Measurements from ENCODE around the gene NPC1L1. TPM values are rescaled to one million over a fixed set of nuclear protein-coding genes. Genes with fewer than 3 reads are reported as not detected.
A peak's percentile ranks its signal among the peaks of the same experiment; 100 is the strongest.

Gene NPC1L1
- total and polyA plus RNA-seq, 2 of the 13 experiments (the other 11 are each of a cell fraction or from before 2014, with no cell fraction given), result 4.8 to 14.5 TPM

- TF ChIP-seq ZNF407 (CRISPR knock-in tag; IDR thresholded peaks at IDR 0.05; ENCODE audit: not compliant biosample characterization) (no peak), POGZ (CRISPR knock-in tag; IDR thresholded peaks at IDR 0.05) (no peak), JUNB (CRISPR knock-in tag; IDR thresholded peaks at IDR 0.05; ENCODE audit: borderline replicate concordance) (no peak)
These were observed 52.2 kb downstream of the NPC1L1 start (continued) for GRCh38 chr7:44488955-44489354.

- H3K27ac ChIP-seq (ENCODE audit: extremely low read length, insufficient read depth, low read length), result no peak overlapping the region
- DNase-seq (ENCODE audit: low spot score) (no peak), ATAC-seq (0 out of 3 replicates have a peak, but pooled peaks have one; percentile 14), FAIRE-seq (no peak)
- intact Hi-C loops (cut with micrococcal nuclease; ENCODE audit: unreplicated experiment) (no loop called here), in situ Hi-C loops (cut with HindIII; ENCODE audit: extremely low pct_ligation_motif_present, low pct_unique_long_range_greater_than_20kb) (no loop called here)
- POLR2A ChIA-PET, result no interaction called here
- H4K20me1 ChIP-seq (ENCODE audit: insufficient read depth, low read length), result no peaks in the 10 kb centered on the region
- peaks cover 43% of the 10 kb centered on the region for H3K79me2 ChIP-seq (ENCODE audit: insufficient read depth, low read length)
- 92% methylated on average over 1 of the region's 1 CpG for WGBS (ENCODE audit: low lambda C conversion rate)
- no TSS peak for BruUV-seq (replicated peaks)
- H3K4me1 ChIP-seq (ENCODE audit: insufficient read depth, low read length), result peaks cover 51% of the 10 kb centered on the region
- H2AFZ ChIP-seq (ENCODE audit: low read length), result no peak overlapping the region
- no peak overlapping the region for H3K4me3 ChIP-seq (replicated peaks in 1 of 3; ENCODE audit: insufficient read depth in 1 of 3, low read depth in 2 of 3, low read length in 3 of 3)
- no peak overlapping the region for H3K9ac ChIP-seq (ENCODE audit: insufficient read depth, low read depth, low read length)
- H3K27me3 ChIP-seq (ENCODE audit: control insufficient read depth in 1 of 2, insufficient read depth in 2 of 2, low read length in 2 of 2), result no peaks in the 10 kb centered on the region; a peak in 1 of 5 replicates
- H3K4me2 ChIP-seq (ENCODE audit: low read depth, low read length), result 0 out of 2 replicates have a peak overlapping the region, but pooled peaks have one; percentile 10
- peaks cover 18 to 43% of the 10 kb centered on the region in 2 experiments for H3K36me3 ChIP-seq (replicated peaks in 1 of 2; ENCODE audit: control insufficient read depth in 1 of 2, insufficient read depth in 2 of 2, low read length in 2 of 2)
- CTCF ChIA-PET (ENCODE audit: low intra/inter-chr PET ratio, low total read pairs), result no interaction called here
- no peaks in the 10 kb centered on the region; the same call in 1 of the 2 replicates for H3K9me3 ChIP-seq (ENCODE audit: low read length)
- TF ChIP-seq MXD1 (CRISPR knock-in tag; IDR thresholded peaks at IDR 0.05), result no peak
- TF ChIP-seq NCOR1 (IDR thresholded peaks at IDR 0.05; ENCODE audit: borderline replicate concordance, low read length), result no peak
- no peak for TF ChIP-seq ZNF556 (CRISPR knock-in tag; IDR thresholded peaks at IDR 0.05; ENCODE audit: borderline replicate concordance)
- TF ChIP-seq ERF (CRISPR knock-in tag; IDR thresholded peaks at IDR 0.05), result no peak
- no peak for TF ChIP-seq FUBP1 (CRISPR knock-in tag; IDR thresholded peaks at IDR 0.05; ENCODE audit: borderline replicate concordance)
- TF ChIP-seq ZNF619 (CRISPR knock-in tag; IDR thresholded peaks at IDR 0.05), result no peak
- no peak for TF ChIP-seq TFDP1 (CRISPR knock-in tag; IDR thresholded peaks at IDR 0.05; ENCODE audit: borderline replicate concordance)
These were observed 54.4 kb downstream of the NPC1L1 start for GRCh38 chr7:44486693-44487092.

All from HepG2 (cell line).